DND-41 (cell line): ENCODE data around the gene SLC1A7.

Source experiments
- ATAC-seq: fragments of 200-7000 bp; cut with Tn5 transposase; 3 replicates; pipeline ENCODE4 v1.9.1; 2021; ENCODE audit warnings: low read depth; ENCODE audit not compliant: insufficient read depth
- DNase-seq: peaks from one replicate; pipeline ENCODE4 v3.0.0-alpha.2; 2020
- H2AFZ ChIP-seq: 2 replicates; pipeline ENCODE4 v1.6.0; 2012; ENCODE audit warnings: low read depth, low read length
- H3K27ac ChIP-seq: 2 replicates; pipeline ENCODE4 v1.5.1; 2012; ENCODE audit warnings: low read length, inconsistent platforms
- H3K27me3 ChIP-seq: fragments of 200-600 bp; sonication (generic); 2 replicates; pipeline ENCODE4 v1.6.0; 2012; ENCODE audit warnings: low read length, mild to moderate bottlenecking, inconsistent platforms; ENCODE audit not compliant: insufficient read depth, poor library complexity
- H3K36me3 ChIP-seq: 2 replicates; pipeline ENCODE4 v1.5.1; 2012; ENCODE audit warnings: low read length, inconsistent platforms; ENCODE audit not compliant: insufficient read depth
- H3K4me1 ChIP-seq: 2 replicates; pipeline ENCODE4 v1.5.1; 2012; ENCODE audit warnings: mild to moderate bottlenecking, low read length; ENCODE audit not compliant: insufficient read depth
- H3K4me2 ChIP-seq: 2 replicates; pipeline ENCODE4 v1.6.0; 2012; ENCODE audit warnings: mild to moderate bottlenecking, moderate library complexity, low read length, inconsistent platforms; ENCODE audit not compliant: insufficient read depth
- H3K4me3 ChIP-seq, 2 experiments: fragments of 200-600 bp in 1 of 2; shearing (Covaris generic) in 1 of 2; 2 replicates each; pipeline ENCODE4 v1.5.1; 2012 to 2016; ENCODE audit warnings: inconsistent platforms in 2 of 2, low read length in 2 of 2, mild to moderate bottlenecking in 2 of 2, low read depth in 1 of 2, moderate library complexity in 1 of 2
- H3K79me2 ChIP-seq: 2 replicates; pipeline ENCODE4 v1.6.0; 2012; ENCODE audit warnings: low read length, inconsistent platforms; ENCODE audit not compliant: insufficient read depth
- H3K9ac ChIP-seq: 2 replicates; pipeline ENCODE4 v1.6.0; 2012; ENCODE audit warnings: low read depth, mild to moderate bottlenecking, inconsistent platforms, low read length, moderate library complexity
- H3K9me3 ChIP-seq: 2 replicates; pipeline ENCODE4 v1.5.1; 2012; ENCODE audit warnings: low read length, moderate library complexity, mild to moderate bottlenecking, inconsistent platforms; ENCODE audit not compliant: insufficient read depth, severe bottlenecking
- H4K20me1 ChIP-seq: 2 replicates; pipeline ENCODE4 v1.6.0; 2012; ENCODE audit warnings: low read length; ENCODE audit not compliant: insufficient read depth
- CTCF ChIP-seq: IDR thresholded peaks from 2 replicates; pipeline ENCODE4 v1.5.1; 2012; ENCODE audit warnings: borderline replicate concordance, low read length, moderate library complexity, mild to moderate bottlenecking; ENCODE audit not compliant: poor library complexity, severe bottlenecking; ENCODE audit errors: extremely low read depth
- EZH2 ChIP-seq: IDR thresholded peaks from 3 replicates; pipeline ENCODE4 v1.6.1; 2012; ENCODE audit warnings: borderline replicate concordance, low read depth, mild to moderate bottlenecking, moderate library complexity, low read length, inconsistent platforms; ENCODE audit not compliant: severe bottlenecking

Gene SLC1A7

GRCh38 chr1:53069663-53070327 is 72.6 kb downstream of the SLC1A7 start:
- H3K27ac ChIP-seq, result no peak overlapping the region
- DNase-seq (no peak), ATAC-seq (no peak)
- H3K79me2 ChIP-seq, result no peaks in the 10 kb centered on the region
- H3K9me3 ChIP-seq, result no peaks in the 10 kb centered on the region
- H3K4me3 ChIP-seq, result no peak overlapping the region
- no peak for TF ChIP-seq CTCF
- TF ChIP-seq EZH2, result no peak
- no peak overlapping the region for H2AFZ ChIP-seq
- H3K36me3 ChIP-seq, result no peaks in the 10 kb centered on the region
- no peak overlapping the region for H3K4me2 ChIP-seq
- H3K27me3 ChIP-seq, result no peaks in the 10 kb centered on the region
- no peak overlapping the region for H3K9ac ChIP-seq
- H4K20me1 ChIP-seq, result no peaks in the 10 kb centered on the region
- no peaks in the 10 kb centered on the region for H3K4me1 ChIP-seq

GRCh38 chr1:53069265-53069662 is 73.2 kb downstream of the SLC1A7 start:
- DNase-seq, result no peak
- TF ChIP-seq EZH2 (no peak), CTCF (no peak)
- Histone ChIP-seq H4K20me1 (no peaks in the 10 kb centered on the region), H3K27me3 (no peaks in the 10 kb centered on the region), H3K4me2 (no peak overlapping the region), H2AFZ (no peak overlapping the region), H3K9ac (no peak overlapping the region), H3K27ac (no peak overlapping the region), H3K4me1 (no peaks in the 10 kb centered on the region), H3K36me3 (no peaks in the 10 kb centered on the region), H3K79me2 (no peaks in the 10 kb centered on the region), H3K4me3 (no peak overlapping the region), H3K9me3 (no peaks in the 10 kb centered on the region)
- ATAC-seq, result no peak

GRCh38 chr1:53068314-53069099 is 73.9 kb downstream of the SLC1A7 start:
- Histone ChIP-seq H3K4me1 (no peaks in the 10 kb centered on the region), H3K27me3 (no peaks in the 10 kb centered on the region), H3K79me2 (no peaks in the 10 kb centered on the region), H3K4me2 (no peak overlapping the region), H3K27ac (no peak overlapping the region), H3K9ac (no peak overlapping the region), H3K9me3 (no peaks in the 10 kb centered on the region), H3K36me3 (no peaks in the 10 kb centered on the region), H4K20me1 (no peaks in the 10 kb centered on the region), H2AFZ (no peak overlapping the region), H3K4me3 (no peak overlapping the region)
- no peak for DNase-seq
- TF ChIP-seq EZH2 (no peak), CTCF (no peak)
- ATAC-seq, result no peak
